Stromal cell of bone marrow (primary cell): ENCODE measurements around the gene NAALADL2.
"Not testable (repeated sequence)": the region's sequence is repeated elsewhere in the genome, so short reads cannot be mapped to it uniquely, and the experiment has no call there.

ENCODE experiments used
- DNase-seq: peaks from one replicate; pipeline ENCODE4 v3.0.0-alpha.2; 2012; ENCODE audit warnings: low read depth

Gene NAALADL2

DNA sequence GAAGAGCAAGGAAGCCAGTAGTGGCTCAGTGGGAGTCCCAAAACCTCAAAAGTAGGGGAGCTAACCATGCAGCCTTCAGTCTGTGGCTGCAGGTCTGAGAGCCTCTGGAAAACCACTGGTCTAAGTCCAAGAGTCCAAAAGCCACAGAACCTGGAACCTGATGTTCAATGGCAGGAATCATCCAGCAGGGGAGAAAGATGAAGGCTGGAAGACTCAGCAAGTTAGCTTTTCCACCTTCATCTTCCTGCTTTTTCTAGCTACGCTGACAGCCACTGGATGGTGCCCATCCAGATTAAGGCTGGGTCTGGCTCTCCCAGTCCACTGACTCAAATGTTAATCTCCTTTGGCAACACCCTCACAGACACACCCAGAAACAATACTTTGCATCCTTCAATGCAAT lies 626.3 kb downstream of the NAALADL2 start:
- no peak for DNase-seq

DNA sequence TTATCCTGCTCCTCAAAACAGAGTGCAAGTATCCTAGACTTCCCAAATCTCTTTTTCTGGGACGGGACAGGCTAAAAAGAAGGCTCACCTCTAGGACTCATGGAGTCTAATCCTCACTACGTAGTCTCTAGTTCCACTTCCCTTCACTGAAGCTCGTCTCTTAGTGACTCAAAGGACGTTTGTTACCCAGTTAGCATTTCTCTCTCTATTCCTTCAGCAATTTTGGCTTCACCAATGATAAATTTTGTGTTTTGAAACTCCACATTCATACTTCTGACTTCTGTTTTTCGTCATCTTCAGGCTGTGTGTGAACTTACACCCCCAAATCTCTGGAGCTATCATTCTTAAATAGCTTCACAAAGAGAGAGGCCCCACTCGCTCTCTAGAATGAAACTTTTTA lies 627.1 kb downstream of the NAALADL2 start:
- DNase-seq = no peak

DNA sequence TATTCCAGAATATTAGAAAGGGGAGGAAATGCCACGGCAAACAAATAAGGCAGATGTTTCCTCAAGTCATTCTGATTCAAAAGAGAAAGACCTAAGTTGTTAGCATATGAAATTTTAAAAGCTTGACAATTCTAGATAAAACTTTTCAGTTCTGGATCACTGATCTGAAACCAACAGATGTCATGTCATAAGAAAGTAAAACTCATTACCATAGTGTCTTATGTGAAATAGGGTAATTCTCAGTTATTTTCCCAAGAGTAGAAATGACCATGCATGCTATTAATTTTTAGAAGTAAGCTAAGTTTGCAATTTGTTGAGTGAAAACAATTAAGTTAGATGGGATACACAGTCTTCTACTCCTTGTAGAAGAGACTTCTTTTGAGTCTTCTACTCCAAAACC lies 630.3 kb downstream of the NAALADL2 start:
- DNase-seq = no peak

DNA sequence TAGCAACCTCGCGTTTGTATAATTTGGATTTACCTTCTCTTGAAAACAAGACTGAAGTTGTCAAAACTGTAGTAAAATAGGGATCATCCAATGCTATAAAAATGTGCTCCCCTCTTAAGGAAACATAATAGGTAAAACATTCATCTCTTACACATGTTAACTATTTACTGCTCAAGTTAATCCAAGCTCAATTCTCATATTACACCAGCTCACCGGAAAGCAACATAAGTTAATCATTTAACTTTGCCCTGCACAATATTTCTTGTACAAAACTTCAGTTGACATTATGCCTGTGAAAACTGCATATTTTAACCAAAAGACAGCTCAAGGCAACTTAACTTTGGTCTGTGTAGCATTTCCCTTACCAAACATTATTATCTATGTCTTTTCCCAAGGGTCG lies 634.2 kb downstream of the NAALADL2 start:
- no peak for DNase-seq

DNA sequence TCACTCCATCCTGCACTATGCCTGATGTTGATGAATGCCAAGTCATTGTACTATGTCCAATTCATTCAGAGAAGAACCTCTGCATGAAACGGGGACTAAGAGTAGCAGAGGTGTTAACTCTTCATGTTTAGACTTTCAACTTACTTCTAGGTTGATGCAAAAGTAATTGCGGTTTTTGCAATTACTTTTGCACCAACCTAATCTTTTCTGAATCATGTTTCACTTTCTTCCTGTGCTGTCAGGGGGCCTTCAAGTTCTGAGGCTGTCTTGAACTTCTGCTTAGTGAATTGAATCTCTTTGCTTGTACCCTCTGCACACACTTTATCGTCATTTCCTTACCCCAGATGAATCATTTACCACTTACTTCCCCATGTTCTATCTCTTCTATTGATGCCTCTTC lies 636.2 kb downstream of the NAALADL2 start:
- no peak for DNase-seq

DNA sequence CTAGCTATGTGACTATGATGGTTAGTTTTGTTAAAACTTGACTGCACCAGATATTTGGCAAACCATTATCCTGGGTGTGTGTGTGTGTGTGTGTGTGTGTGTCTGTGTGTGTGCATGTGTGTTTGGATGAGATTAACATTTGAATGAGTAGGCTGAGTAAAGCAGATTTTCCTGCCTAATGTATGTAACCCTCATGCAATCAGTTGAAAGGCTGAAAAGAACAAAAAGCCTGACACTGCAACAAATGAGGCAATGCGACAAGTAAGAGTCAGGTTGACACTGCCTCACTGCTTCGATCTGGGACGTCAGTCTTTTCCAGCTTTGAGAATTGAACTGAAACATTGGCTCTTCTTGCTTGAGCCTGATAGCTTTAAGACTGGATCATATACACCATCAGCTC lies 643.0 kb downstream of the NAALADL2 start:
- no peak for DNase-seq

DNA sequence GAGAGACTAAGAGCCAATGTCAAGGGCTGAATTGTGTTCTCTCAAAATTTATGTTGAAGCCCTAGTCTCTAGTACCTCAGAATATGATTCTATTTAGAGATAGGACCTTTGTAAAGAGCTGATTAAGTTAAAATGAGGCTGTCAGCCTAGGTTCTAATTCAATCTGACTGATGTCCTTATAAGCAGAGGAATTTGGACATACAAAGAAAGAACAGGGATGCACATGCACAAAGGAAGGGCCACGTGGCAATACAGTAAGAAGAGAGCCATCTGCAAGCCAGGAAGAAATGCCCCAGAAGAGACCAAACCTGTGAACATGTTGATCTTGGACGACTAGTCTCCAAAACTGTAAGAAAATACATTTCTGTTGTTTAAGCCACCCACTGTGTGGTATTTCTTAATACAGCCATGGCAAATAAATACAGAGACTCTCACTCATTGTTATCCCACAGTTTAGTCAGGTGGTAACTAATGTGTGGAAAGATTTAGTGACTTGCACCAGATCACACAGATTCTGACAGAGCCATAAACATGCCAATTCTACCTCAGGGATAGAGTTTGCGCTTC lies 652.2 kb downstream of the NAALADL2 start:
- DNase-seq = no peak

DNA sequence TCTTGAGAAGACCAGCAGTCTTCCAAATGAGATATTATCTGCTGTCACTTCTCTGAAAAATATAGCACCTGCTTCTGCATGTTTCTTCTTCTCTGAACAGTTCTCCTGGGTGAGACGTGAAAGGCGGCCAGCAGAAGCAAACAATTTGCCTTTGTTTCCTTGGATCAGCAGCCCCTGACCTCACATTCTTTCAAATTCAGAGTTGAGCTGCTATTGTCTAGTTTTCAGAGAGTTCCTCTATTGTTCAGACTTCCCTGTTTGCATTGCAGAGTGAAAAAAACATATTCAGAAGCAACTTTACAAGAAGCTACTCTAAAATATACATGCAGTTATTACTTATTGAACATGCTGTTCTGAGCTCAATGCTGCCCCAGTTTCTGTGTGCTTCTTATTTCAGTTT lies 653.6 kb downstream of the NAALADL2 start:
- no peak for DNase-seq

DNA sequence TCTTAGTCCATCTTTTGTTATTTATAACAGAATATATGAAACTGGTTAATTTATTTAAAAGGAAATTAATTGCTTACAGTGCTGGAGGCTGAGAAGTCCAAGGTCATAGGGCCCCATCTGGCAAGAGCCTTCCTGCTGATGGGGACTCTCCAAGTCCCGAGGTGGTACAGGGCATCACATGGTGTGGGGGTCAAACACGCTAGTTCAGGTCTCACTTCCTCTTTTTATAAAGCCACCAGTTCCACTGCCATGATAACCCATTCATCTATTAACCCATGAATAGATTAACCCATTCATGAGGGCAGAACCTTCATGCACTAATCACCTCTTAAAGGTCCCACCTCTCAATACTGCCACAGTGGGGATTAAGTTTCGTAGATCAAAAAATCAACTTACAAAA lies 659.3 kb downstream of the NAALADL2 start:
- DNase-seq = no peak

DNA sequence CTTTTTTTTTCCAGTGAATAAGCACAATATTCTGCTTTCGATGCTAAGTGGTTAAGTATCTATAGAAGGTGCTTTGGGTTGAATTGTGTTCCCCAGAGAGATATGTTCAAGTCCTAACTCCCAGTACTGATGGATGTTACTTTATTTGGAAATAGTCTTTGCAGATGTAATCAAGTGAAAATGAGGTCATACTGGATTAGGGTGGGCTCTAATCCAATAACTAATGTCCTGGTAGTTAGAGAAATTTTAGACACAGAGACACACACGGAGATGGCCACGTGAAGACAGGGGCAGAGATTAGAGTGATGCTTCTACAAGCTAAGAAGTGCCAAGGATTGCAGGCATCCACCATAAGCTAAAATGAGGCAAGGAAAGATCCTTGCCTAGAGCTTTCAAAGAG lies 662.3 kb downstream of the NAALADL2 start:
- DNase-seq = no peak

DNA sequence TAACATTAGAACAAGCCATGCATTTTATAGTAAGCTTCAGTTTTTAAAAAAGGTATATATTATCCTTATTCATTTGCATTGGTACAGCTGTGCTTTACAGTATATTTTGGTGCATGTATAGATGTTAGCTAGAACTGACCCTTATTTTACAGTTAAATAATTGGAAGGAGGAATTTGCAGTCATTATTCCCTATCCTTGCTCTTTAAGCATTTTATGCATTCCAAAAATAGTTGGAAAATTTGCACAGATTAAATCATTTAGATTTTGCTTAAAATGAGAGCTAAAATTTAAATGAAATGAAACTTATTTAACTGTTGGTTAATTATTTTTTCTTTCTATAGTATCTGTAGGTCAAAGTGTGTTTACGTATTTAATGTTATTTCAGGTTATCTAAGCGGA lies 667.1 kb downstream of the NAALADL2 start:
- DNase-seq = no peak

DNA sequence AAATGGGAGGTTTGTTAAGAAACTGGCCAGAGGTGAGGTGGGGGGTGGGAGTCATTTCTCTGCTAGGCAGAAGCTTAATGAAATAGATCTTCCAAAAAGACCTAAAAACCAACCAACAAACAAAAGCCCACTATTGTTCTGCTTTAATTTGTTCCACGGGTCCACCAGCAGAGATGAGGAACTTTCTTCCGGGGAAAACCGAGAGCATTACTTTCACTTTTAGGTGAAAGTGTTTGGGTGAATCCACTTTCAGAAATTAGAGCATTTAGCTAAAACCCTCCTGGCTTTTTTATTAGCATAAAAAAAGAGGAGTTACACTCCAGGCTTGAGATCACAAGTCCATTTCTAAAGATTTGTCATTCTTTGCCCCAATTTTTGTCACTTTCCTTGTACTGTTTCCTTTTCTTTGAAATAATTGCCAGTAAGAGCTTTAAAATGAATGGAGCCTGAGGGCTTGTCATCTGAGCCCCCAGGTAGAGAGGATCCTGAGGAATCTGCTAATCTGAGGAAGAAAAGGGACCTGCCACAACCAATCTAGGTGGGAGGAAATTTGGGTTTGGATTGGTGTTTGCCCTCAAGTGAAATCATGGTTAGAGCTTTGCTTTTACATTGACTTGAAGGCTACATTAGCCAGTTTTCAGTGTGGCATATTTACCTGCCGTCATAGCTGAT lies 667.6 kb downstream of the NAALADL2 start:
- no peak for DNase-seq

DNA sequence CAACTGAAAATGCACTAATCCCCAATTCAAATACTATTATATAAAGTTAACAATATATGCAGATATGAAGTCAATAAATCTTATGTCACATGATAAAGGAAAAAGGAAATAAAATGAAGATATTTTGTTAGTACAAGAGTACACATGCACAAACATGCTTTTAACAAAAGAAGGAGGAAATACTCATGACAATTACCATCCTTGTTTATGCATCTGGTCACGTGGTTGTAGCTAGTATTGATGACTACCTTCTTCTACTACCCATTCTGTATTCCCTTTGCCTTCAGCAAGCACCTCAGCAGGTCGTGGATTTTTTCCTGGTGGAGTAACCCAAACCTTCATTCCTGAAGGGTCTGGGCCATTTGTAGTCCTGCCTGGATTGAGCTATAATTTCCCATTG lies 669.6 kb downstream of the NAALADL2 start:
- not testable (repeated sequence) for DNase-seq

DNA sequence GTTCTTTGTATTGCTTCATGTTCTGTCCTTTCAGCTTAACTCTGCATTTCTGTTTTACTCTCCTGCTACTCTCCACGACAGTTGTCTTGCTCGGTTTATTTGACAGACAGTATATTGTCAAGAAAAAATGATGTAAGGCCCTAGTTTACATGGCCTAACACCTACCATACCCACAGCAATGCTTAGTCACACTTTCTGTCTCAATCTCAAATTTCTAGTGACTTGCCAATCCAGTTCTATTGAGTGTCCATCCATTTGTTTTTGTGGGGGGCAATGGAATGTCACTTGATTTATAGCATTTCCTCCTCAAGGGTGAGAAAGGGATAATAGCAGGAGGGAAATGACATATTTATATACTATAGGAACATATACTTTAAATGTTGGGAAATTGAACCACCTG lies 676.2 kb downstream of the NAALADL2 start:
- DNase-seq = no peak

DNA sequence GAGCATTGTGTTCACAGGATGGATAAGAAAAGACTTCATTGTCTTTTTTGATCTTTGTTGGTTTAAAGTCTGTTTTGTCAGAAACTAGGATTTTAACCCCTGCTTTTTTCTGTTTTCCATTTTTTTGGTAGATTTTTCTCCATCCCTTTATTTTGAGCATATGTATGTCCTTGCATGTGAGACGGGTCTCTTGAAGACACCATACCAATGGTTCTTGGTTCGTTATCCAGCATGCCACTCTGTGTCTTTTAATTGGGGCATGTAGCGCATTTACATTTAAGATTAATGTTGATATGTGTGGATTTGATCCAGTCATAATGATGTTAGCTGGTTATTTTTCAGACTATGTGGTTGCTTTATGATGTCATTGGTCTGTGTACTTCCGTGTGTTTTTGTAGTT lies 687.0 kb downstream of the NAALADL2 start:
- DNase-seq = no peak

DNA sequence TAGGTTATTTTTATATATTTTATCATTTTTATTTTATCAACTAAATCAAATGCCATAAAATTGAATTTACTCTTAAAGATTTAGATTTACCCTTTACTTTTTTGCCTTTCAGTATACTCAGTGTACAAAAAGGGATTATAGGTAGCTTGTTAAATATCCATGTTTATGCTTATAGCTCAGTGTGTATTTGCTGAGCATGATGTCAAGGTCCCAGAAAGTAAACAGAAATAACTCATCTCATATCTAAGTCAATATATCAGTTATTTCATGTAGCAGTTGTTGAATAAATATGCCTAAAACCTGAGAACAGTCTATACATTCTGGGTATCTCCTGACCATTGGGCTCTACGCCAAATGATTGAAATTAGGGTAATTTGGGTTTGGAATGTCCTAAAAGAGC lies 693.8 kb downstream of the NAALADL2 start:
- no peak for DNase-seq

DNA sequence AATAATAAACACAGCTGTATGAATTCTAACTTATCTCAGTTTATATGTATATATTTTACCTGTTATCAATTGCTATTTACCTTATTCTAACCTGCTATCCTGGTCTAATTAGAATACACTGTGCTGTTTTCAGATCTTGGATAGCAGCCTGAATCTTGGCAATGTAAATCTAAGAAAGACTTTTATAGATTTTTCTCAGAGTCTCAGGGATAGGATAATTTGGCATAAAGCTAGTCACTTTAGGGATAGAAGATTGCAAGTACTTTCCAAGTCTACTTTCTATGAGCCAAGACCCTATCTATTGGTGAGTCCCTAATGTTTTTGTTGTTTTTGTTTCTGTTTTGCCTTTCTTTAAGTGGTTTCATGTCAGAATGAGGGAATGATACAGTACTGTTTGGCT lies 695.7 kb downstream of the NAALADL2 start:
- DNase-seq = no peak

DNA sequence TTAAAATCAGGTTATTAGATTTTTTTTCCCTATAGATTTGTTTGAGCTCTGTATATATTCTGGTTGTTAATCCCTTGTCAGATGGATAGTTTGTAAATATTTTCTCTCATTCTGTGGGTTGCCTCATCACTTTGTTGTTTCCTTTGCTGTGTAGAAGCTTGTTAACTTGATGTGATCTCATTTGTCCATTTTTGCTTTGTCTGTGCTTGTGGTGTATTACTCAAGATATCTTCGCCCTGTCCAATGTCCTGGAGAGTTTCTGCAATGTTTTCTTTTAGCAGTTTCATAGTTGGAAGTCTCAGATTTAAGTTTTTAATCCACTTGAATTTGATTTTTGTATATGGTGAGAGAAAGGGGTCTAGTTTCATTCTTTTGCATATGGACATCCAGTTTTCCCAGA lies 699.1 kb downstream of the NAALADL2 start:
- DNase-seq = no peak

DNA sequence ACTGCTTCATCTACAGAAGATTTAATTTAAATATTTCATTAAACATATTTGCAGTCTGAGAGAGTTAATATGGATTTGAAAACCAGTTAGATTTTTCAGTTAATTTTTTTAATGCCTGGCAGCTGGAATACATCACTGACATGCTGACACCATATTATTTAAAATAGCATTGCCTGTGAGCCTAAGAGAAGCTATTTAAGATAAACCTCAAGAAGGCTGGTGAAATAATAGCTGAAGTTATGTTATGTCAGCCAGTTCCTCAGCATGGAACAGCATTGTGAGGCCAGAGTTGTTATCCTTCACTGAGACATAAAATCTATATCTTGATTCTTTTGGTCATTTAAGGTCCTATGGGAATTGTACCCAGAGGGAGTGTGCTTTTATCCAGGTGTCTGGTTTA lies 705.2 kb downstream of the NAALADL2 start:
- DNase-seq = no peak

DNA sequence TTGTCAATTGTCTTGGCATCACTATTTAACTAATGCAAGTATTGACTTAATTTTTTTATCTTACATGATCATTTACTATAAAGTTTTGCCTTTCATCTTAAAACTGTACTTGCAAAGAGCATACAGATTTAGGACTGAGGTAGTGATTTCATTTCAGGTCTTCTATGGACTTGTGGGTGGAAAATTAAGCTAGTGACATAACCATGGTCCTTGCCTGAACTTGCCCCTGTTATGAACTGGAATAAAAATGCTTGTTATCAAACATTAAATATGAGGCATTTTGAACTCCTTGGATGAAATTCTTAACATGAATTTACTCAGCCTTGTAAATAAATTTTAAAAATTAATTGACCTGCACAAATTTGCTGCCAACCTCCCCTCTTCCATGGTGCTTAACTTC lies 712.0 kb downstream of the NAALADL2 start:
- DNase-seq = no peak

DNA sequence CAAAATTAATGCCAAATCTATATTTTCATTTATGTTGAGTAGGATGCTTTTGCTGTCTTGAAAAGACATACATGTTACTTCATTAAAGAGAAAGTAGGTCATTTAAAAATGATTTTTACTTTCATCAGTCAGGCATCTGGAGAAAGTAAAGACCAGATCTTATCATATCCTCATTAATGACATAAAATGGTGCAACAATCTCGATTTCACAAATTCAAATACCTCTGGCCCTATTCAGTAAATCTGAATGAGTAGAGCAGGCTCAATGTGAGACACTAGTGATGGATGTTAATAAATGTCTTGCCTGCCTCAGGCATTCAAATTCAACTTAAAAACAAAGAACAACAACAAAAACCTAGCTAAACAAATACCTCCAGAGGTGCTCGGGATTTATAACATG lies 714.1 kb downstream of the NAALADL2 start:
- DNase-seq = no peak

DNA sequence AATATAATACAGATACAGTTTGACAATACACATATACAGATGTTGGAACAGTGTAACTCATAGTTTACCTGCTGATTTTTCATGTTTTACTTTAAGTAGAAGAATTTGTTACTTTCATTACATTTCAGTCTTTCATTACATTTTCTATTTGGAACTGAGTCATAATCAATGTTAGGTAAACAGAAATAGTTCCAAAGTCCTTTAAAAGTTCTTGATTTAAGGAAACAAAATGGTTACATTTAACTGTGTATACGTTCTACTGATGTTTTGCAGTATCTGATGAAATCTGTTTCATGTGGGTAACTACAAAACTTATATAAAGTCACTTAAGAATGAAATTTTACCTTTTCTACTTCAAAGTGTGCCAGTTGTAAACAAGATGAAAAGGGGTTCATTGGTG lies 721.2 kb downstream of the NAALADL2 start:
- DNase-seq = no peak

DNA sequence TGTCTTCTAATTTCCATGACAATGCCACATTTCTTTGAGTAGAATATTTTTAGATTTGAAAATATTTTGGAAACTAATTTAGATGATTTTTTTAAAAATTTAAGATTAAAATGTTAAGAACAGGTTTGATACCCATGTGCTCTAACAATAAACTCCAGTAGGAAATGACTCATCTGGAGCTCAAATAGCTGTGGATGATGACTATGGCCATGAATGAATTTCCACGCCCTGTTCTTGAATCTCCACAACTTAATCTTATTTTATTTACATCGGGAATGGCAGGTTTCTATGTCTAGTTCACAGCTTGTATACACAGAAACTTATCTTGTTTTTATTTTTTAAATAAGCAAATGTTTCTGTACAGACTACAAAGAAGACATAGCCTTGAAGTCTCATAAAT lies 726.8 kb downstream of the NAALADL2 start:
- DNase-seq = peak; percentile 29

DNA sequence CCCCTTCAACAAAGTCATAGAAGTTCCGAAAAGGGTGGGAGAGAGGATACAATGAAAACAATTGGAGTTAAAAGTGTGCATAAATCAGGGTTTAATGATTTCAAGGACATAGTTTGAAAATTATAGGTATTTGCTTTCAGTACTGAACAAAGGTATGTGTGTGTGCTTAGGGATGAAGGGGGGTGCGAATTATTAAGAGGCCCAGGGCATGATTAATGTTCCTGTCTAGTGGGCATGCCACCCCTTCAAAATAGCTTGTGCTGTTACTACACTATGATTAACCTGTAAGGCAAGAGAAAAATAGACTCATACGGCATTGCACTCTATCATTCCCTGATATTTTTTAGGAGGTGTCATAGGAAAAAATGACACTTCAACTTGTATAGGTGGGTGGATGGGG lies 731.6 kb downstream of the NAALADL2 start:
- DNase-seq = no peak
